Body of pancreas (tissue), 4 donors: ENCODE measurements around the gene CABP5.

Source experiments
- POLR2A ChIP-seq, 3 donors: fragments of 450-650 bp; IDR thresholded peaks; one replicate each; pipeline ENCODE4 v1.6.1; 2016; ENCODE audit warnings: antibody characterized with exemption in 3 of 3, mild to moderate bottlenecking in 2 of 3
- TF ChIP-seq, protein P1 (sequence below), 7 experiments: fragments of 450-650 bp in 4 of 7; fragments of 200-600 bp in 3 of 7; sonication (generic) in 3 of 7; IDR thresholded peaks; one replicate each; pipeline ENCODE4 v1.5.1; 2016 to 2019; ENCODE audit warnings: antibody characterized with exemption in 7 of 7

DNA sequence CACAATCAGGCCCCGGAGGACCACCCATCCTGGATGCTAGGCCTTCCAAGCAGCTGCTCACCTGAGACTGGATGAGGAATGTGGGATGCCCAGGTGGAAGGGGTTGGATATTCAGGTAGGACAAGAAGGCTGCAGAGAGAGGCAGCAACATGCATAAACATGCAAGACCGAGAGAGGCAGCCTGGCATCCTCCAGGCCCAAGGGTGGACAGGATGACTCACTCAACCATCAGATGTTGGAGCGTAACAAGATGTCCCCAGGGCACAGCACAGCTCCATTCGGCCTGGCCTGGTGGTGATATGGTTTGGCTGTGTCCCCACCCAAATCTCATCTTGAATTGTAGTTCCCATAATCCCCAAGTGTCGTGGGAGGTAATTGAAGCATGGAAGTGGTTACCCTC lies 10.0 kb upstream of the CABP5 start:
- no peak for TF ChIP-seq POLR2A (IDR thresholded peaks at IDR 0.05)
- TF ChIP-seq, protein P1, sequence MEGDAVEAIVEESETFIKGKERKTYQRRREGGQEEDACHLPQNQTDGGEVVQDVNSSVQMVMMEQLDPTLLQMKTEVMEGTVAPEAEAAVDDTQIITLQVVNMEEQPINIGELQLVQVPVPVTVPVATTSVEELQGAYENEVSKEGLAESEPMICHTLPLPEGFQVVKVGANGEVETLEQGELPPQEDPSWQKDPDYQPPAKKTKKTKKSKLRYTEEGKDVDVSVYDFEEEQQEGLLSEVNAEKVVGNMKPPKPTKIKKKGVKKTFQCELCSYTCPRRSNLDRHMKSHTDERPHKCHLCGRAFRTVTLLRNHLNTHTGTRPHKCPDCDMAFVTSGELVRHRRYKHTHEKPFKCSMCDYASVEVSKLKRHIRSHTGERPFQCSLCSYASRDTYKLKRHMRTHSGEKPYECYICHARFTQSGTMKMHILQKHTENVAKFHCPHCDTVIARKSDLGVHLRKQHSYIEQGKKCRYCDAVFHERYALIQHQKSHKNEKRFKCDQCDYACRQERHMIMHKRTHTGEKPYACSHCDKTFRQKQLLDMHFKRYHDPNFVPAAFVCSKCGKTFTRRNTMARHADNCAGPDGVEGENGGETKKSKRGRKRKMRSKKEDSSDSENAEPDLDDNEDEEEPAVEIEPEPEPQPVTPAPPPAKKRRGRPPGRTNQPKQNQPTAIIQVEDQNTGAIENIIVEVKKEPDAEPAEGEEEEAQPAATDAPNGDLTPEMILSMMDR (IDR thresholded peaks at IDR 0.05), result no peak
